IPS-18c (cell line): Measurements from ENCODE around the gene TMEM132A.

ENCODE experiments used
- H3K4me3 ChIP-seq: 2 replicates; pipeline ENCODE4 v1.7.0; 2013; ENCODE audit warnings: low read depth, mild to moderate bottlenecking, low read length, moderate library complexity; ENCODE audit not compliant: insufficient read depth
- H3K9me3 ChIP-seq: one replicate; pipeline ENCODE4 v1.6.1; 2013; ENCODE audit warnings: mild to moderate bottlenecking, low read length, moderate library complexity; ENCODE audit not compliant: control insufficient read depth, insufficient read depth

The TMEM132A gene

GRCh38 chr11:60985991-60986915 lies 62.0 kb downstream of the TMEM132A start:
- no peaks in the 10 kb centered on the region for H3K9me3 ChIP-seq

More at GRCh38 chr11:60985991-60986915, 62.0 kb downstream of the TMEM132A start:
- H3K4me3 ChIP-seq = no peak overlapping the region
